HEK293 (cell line): ENCODE measurements around the gene CCDC74A.
"Not testable (repeated sequence)": the region's sequence is repeated elsewhere in the genome, so short reads cannot be mapped to it uniquely, and the experiment has no call there.

Experiments used
- CTCF ChIA-PET: fragments of 350-600 bp; formaldehyde crosslinking; extraction: SDS; loops from one replicate; lab custom pipeline; 2021; ENCODE audit warnings: antibody characterized with exemption; lab: Yijun Ruan, JAX
- POLR2A ChIA-PET: fragments of 300-600 bp; formaldehyde crosslinking; extraction: SDS; loops from one replicate; lab custom pipeline; 2020; ENCODE audit warnings: antibody characterized with exemption, inconsistent platforms; lab: Yijun Ruan, JAX
- H3K27ac ChIP-seq: fragments of 200-500 bp; sonication (Bioruptor generic); 2 replicates; pipeline ENCODE4 v1.5.1; 2014; ENCODE audit warnings: low read depth, low read length, control low read depth, inconsistent platforms; ENCODE audit errors: extremely low read depth
- H3K36me3 ChIP-seq, 2 experiments: fragments of 200-500 bp in 1 of 2; sonication (Bioruptor generic) in 1 of 2; 1 replicate in 1 of 2; 2 replicates in 1 of 2; pipeline ENCODE4 v1.5.1; 2014 to 2017; ENCODE audit warnings: inconsistent platforms in 2 of 2, low read length in 2 of 2; ENCODE audit not compliant: control insufficient read depth in 2 of 2, insufficient read depth in 1 of 2
- H3K4me1 ChIP-seq: fragments of 200-500 bp; sonication (Bioruptor generic); 2 replicates; pipeline ENCODE4 v1.5.1; 2014; ENCODE audit warnings: mild to moderate bottlenecking, low read length, inconsistent platforms; ENCODE audit not compliant: control insufficient read depth, insufficient read depth
- H3K4me3 ChIP-seq: 2 replicates; pipeline ENCODE4 v1.5.1; 2011; ENCODE audit warnings: low read depth, mild to moderate bottlenecking, control low read depth, low read length, moderate library complexity
- H3K9me3 ChIP-seq: fragments of 200-500 bp; sonication (Bioruptor generic); 2 replicates; pipeline ENCODE4 v1.5.1; 2014; ENCODE audit warnings: low read depth, low read length, inconsistent platforms; ENCODE audit not compliant: control insufficient read depth, insufficient read depth
- HOXC10 ChIP-seq: sonication (generic); formaldehyde crosslinking; IDR thresholded peaks from 2 replicates; pipeline ENCODE4 v1.8.1; 2023; ENCODE audit warnings: mild to moderate bottlenecking, missing genetic modification reagents
- IKZF3 ChIP-seq: fragments of 450-650 bp; IDR thresholded peaks from 2 replicates; pipeline ENCODE4 v1.5.0; 2018; ENCODE audit warnings: missing biosample characterization, mild to moderate bottlenecking, missing genetic modification characterization, moderate library complexity
- KLF16 ChIP-seq: fragments of 450-650 bp; formaldehyde crosslinking; IDR thresholded peaks from 2 replicates; pipeline ENCODE4 v1.5.1; 2017; ENCODE audit warnings: missing biosample characterization, missing genetic modification characterization
- KLF9 ChIP-seq: fragments of 450-650 bp; formaldehyde crosslinking; IDR thresholded peaks from 2 replicates; pipeline ENCODE4 v1.5.1; 2016; ENCODE audit warnings: missing biosample characterization, missing genetic modification characterization, low read depth
- SP2 ChIP-seq: fragments of 450-650 bp; formaldehyde crosslinking; IDR thresholded peaks from 2 replicates; pipeline ENCODE4 v1.5.1; 2016; ENCODE audit warnings: missing biosample characterization, missing genetic modification characterization
- SP7 ChIP-seq: fragments of 450-650 bp; formaldehyde crosslinking; IDR thresholded peaks from 2 replicates; pipeline ENCODE4 v1.5.1; 2016; ENCODE audit warnings: missing biosample characterization, missing genetic modification characterization
- TCF7L2 ChIP-seq: IDR thresholded peaks from 2 replicates; pipeline ENCODE4 v1.6.1; 2011; ENCODE audit warnings: low read depth, mild to moderate bottlenecking, inconsistent platforms, low read length, moderate library complexity, borderline replicate concordance
- ZBTB48 ChIP-seq: fragments of 450-650 bp; formaldehyde crosslinking; IDR thresholded peaks from 2 replicates; pipeline ENCODE4 v1.5.1; 2016; ENCODE audit warnings: missing biosample characterization, missing genetic modification characterization
- ZEB2 ChIP-seq: fragments of 450-650 bp; formaldehyde crosslinking; IDR thresholded peaks from 2 replicates; pipeline ENCODE4 v1.5.1; 2016; ENCODE audit warnings: missing biosample characterization, missing genetic modification characterization
- ZNF2 ChIP-seq: fragments of 450-650 bp; formaldehyde crosslinking; IDR thresholded peaks from 2 replicates; pipeline ENCODE4 v1.5.1; 2016; ENCODE audit warnings: missing biosample characterization, missing genetic modification characterization
- ZNF223 ChIP-seq: fragments of 450-650 bp; formaldehyde crosslinking; IDR thresholded peaks from 2 replicates; pipeline ENCODE4 v1.5.1; 2016; ENCODE audit warnings: missing biosample characterization, missing genetic modification characterization
- ZNF341 ChIP-seq: fragments of 450-650 bp; formaldehyde crosslinking; IDR thresholded peaks from 2 replicates; pipeline ENCODE4; 2016; ENCODE audit warnings: low read depth, missing biosample characterization, missing genetic modification characterization
- ZNF501 ChIP-seq: fragments of 450-650 bp; formaldehyde crosslinking; IDR thresholded peaks from 2 replicates; pipeline ENCODE4 v1.5.1; 2016; ENCODE audit warnings: missing biosample characterization, missing genetic modification characterization
- ZNF558 ChIP-seq: fragments of 450-650 bp; formaldehyde crosslinking; IDR thresholded peaks from 2 replicates; pipeline ENCODE4 v1.5.1; 2016; ENCODE audit warnings: missing biosample characterization, missing genetic modification characterization
- ZNF629 ChIP-seq: fragments of 450-650 bp; formaldehyde crosslinking; IDR thresholded peaks from 2 replicates; pipeline ENCODE4 v1.5.1; 2017; ENCODE audit warnings: missing biosample characterization, missing genetic modification characterization
- ZNF830 ChIP-seq: fragments of 450-650 bp; IDR thresholded peaks from 2 replicates; pipeline ENCODE4 v1.5.0; 2018; ENCODE audit warnings: missing biosample characterization, missing genetic modification characterization, low read depth, mild to moderate bottlenecking, moderate library complexity
- TF ChIP-seq, protein P1 (sequence below): fragments of 450-650 bp; formaldehyde crosslinking; optimal IDR thresholded peaks from 2 replicates; pipeline ENCODE3; 2016; ENCODE audit warnings: missing biosample characterization, mild to moderate bottlenecking, missing genetic modification characterization
- TF ChIP-seq, protein P2 (sequence below): fragments of 450-650 bp; formaldehyde crosslinking; conservative IDR thresholded peaks from 2 replicates; pipeline ENCODE4 v1.5.1; 2016; ENCODE audit warnings: low read depth, missing biosample characterization, missing genetic modification characterization
- TF ChIP-seq, protein P3 (sequence below): fragments of 450-650 bp; formaldehyde crosslinking; IDR thresholded peaks from 2 replicates; pipeline ENCODE4 v1.5.1; 2016; ENCODE audit warnings: missing biosample characterization, missing genetic modification characterization

Gene CCDC74A

DNA sequence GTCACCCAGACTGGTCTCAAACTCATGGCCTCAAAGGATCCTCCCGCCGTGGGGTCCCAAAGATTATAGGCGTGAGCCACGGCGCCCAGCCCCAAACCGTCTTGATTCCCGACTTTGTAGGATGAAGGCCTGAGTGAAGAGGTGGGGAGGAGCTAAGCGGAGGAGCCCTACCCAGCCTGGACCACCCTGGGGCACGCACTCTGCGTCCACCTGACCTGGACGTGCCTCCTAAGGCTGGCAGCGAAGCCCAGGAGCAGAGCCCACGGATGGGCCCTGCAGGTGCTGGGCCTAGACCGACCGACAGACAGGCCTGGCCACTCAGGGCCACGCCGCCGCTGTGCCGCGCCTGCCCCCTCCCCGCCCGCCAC lies 36.2 kb upstream of the CCDC74A start:
- ChIA-PET POLR2A (interaction anchor here (0.6 to 1.1 kb wide), 2 partner anchors 18 to 336 kb away, joined by 3 to 6 read pairs; no protein-coding TSS in a partner anchor), CTCF (interaction anchor here (0.6 to 2.5 kb wide), 6 partner anchors 8 to 933 kb away, joined by 3 to 16 read pairs (median 3); no protein-coding TSS in a partner anchor)
- Histone ChIP-seq H3K36me3 (peaks cover 0 to 39% of the 10 kb centered on the region in 2 experiments; a peak in 2 of 3 replicates), H3K4me3 (peak overlapping the region; percentile 58), H3K27ac (peak overlapping the region; percentile 88; the same call in 1 of the 2 replicates)
- not testable (repeated sequence) for H3K9me3 ChIP-seq, H3K4me1 ChIP-seq
- TF ChIP-seq ZNF223 (tag by site-specific recombination), result peak; percentile 50; the same call in 1 of the 2 replicates
- TF ChIP-seq, protein P1, sequence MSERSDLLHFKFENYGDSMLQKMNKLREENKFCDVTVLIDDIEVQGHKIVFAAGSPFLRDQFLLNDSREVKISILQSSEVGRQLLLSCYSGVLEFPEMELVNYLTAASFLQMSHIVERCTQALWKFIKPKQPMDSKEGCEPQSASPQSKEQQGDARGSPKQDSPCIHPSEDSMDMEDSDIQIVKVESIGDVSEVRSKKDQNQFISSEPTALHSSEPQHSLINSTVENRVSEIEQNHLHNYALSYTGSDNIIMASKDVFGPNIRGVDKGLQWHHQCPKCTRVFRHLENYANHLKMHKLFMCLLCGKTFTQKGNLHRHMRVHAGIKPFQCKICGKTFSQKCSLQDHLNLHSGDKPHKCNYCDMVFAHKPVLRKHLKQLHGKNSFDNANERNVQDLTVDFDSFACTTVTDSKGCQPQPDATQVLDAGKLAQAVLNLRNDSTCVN (tag by site-specific recombination), result peak; percentile 25

DNA sequence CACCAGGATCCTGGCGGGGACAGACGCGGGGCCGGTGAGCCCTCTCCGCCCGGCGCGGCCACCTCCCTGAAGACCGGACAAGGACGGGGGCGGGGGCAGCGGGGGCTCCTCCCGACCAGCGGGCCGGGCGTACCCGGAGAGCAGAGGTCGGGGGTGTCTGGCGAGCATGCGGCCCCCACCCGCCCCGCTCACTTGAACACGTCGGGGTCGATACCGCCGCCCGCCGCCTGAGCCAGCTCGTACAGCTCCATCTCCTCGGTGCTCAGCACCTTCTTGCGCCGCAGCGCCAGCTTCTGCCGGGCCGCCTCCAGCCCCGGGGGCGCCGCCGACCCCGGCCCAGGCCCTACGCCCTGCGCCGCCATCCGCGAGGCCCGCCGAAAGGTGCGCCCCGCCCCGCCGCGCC lies 35.7 kb upstream of the CCDC74A start, which contains the start of gene MZT2A:
Gene MZT2A, minus strand, starts transcription at position 383 of the 403 bp plus-strand sequence. Its CDS starts 21 bp downstream, at position 362.
- H3K4me3 ChIP-seq, result peak within 1 kb of the TSS; percentile 58
- H3K9me3 ChIP-seq, H3K4me1 ChIP-seq: not testable (repeated sequence)
- TF ChIP-seq HOXC10 (CRISPR knock-in tag), result 0 out of 2 replicates have a peak, but pooled peaks have one; percentile 32
- POLR2A ChIA-PET, result interaction anchor here (0.6 to 1.3 kb wide), 4 partner anchors 18 to 337 kb away, joined by 3 to 6 read pairs (median 6); no protein-coding TSS in a partner anchor
- peak within 1 kb of the TSS; percentile 88 for H3K27ac ChIP-seq
- peaks cover 0 to 42% of the 10 kb centered on the region in 2 experiments; a peak in 2 of 3 replicates for H3K36me3 ChIP-seq
- CTCF ChIA-PET, result interaction anchor here (0.6 to 2.5 kb wide), 11 partner anchors 9 to 932 kb away, joined by 3 to 16 read pairs (median 3); no protein-coding TSS in a partner anchor

DNA sequence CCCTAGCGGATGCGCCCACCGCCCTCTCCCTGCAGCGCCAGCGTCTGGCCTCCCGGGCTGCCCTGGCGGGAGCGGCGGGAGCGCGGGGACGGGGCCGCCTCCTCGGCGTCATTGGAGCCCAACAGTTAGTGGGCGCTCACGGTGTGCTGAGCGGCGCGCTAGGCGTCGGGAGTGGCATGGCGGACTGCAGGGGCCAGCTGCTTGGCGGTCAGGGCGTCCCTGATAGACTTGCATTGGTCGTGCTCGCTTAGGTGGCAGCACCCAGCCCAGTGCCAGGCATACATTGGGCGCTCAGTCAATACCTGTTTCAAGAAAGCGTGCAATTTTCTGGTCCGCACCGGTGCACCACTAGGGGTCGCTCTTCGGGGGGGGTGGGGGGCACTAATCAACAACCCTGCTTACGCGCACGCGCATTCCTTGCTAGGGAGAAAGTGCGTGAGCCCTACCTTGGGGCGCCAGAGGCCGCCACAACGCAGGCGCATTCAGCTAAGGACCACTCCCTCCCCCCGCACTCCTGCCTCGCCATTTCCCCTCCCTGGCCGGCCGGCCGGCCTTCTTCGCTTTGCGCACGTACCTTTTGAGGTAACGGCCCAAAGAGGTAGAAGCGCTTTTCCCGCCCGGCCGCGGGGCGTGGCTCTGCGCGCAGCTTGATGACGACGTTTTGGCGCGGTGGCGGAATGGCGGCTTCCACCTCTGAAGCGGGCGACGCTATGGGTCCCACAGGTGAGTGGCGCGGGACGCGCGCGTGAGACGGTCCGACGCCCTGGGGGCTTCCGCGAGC lies 35.1 kb upstream of the CCDC74A start:
- Histone ChIP-seq H3K36me3 (peaks cover 0 to 44% of the 10 kb centered on the region in 2 experiments; a peak in 2 of 3 replicates), H3K4me3 (peak overlapping the region; percentile 51), H3K27ac (peak overlapping the region; percentile 88), H3K9me3 (no peaks in the 10 kb centered on the region), H3K4me1 (0 out of 2 replicates have a peak, but pooled peaks cover 2% of the 10 kb centered on the region)
- POLR2A ChIA-PET, result interaction anchor here (0.9 to 1.3 kb wide), 3 partner anchors 10 to 190 kb away, joined by 3 to 6 read pairs (median 5); no protein-coding TSS in a partner anchor
- CTCF ChIA-PET, result interaction anchor here (0.6 to 2.5 kb wide), 14 partner anchors 9 to 932 kb away, joined by 3 to 16 read pairs (median 3); partner anchors contain the start of gene CCDC74A
- TF ChIP-seq ZNF501 (tag by site-specific recombination) (peak; percentile 74; the same call in 1 of the 2 replicates), ZNF629 (tag by site-specific recombination) (no peak; the same call in 1 of the 2 replicates), ZBTB48 (peak; percentile 25; the same call in 1 of the 2 replicates), ZNF2 (tag by site-specific recombination) (0 out of 2 replicates have a peak, but pooled peaks have one; percentile 35), ZNF830 (tag by site-specific recombination) (no peak), SP7 (peak; percentile 50), ZNF341 (peak; percentile 75), HOXC10 (CRISPR knock-in tag) (0 out of 2 replicates have a peak, but pooled peaks have one; percentile 73), KLF16 (tag by site-specific recombination) (peak; percentile 23; the same call in 1 of the 2 replicates), ZNF558 (tag by site-specific recombination) (no peak), KLF9 (peak; percentile 85), IKZF3 (tag by site-specific recombination) (peak; percentile 46; the same call in 1 of the 2 replicates), SP2 (peak; percentile 85), TCF7L2 (no peak), ZEB2 (peak; percentile 57)
- TF ChIP-seq, protein P2, sequence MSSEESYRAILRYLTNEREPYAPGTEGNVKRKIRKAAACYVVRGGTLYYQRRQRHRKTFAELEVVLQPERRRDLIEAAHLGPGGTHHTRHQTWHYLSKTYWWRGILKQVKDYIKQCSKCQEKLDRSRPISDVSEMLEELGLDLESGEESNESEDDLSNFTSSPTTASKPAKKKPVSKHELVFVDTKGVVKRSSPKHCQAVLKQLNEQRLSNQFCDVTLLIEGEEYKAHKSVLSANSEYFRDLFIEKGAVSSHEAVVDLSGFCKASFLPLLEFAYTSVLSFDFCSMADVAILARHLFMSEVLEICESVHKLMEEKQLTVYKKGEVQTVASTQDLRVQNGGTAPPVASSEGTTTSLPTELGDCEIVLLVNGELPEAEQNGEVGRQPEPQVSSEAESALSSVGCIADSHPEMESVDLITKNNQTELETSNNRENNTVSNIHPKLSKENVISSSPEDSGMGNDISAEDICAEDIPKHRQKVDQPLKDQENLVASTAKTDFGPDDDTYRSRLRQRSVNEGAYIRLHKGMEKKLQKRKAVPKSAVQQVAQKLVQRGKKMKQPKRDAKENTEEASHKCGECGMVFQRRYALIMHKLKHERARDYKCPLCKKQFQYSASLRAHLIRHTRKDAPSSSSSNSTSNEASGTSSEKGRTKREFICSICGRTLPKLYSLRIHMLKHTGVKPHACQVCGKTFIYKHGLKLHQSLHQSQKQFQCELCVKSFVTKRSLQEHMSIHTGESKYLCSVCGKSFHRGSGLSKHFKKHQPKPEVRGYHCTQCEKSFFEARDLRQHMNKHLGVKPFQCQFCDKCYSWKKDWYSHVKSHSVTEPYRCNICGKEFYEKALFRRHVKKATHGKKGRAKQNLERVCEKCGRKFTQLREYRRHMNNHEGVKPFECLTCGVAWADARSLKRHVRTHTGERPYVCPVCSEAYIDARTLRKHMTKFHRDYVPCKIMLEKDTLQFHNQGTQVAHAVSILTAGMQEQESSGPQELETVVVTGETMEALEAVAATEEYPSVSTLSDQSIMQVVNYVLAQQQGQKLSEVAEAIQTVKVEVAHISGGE, result peak; percentile 26; the same call in 1 of the 2 replicates
- TF ChIP-seq, protein P3, sequence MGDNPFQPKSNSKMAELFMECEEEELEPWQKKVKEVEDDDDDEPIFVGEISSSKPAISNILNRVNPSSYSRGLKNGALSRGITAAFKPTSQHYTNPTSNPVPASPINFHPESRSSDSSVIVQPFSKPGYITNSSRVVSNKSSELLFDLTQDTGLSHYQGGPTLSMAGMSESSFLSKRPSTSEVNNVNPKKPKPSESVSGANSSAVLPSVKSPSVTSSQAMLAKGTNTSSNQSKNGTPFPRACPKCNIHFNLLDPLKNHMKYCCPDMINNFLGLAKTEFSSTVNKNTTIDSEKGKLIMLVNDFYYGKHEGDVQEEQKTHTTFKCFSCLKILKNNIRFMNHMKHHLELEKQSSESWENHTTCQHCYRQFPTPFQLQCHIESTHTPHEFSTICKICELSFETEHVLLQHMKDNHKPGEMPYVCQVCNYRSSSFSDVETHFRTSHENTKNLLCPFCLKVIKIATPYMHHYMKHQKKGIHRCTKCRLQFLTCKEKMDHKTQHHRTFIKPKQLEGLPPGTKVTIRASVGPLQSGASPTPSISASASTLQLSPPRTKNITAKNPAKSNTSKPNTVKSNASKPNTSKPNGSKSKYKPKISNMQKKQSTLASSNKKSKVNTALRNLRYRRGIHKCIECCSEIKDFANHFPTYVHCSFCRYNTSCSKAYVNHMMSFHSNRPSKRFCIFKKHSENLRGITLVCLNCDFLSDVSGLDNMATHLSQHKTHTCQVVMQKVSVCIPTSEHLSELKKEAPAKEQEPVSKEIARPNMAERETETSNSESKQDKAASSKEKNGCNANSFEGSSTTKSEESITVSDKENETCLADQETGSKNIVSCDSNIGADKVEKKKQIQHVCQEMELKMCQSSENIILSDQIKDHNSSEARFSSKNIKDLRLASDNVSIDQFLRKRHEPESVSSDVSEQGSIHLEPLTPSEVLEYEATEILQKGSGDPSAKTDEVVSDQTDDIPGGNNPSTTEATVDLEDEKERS (tag by site-specific recombination), result no peak
